GM12875 (cell line): ENCODE results near the gene PHF19.

Experiments used
- H3K4me3 ChIP-seq: one replicate; pipeline ENCODE4 v1.5.1; 2011; ENCODE audit warnings: low read depth, low read length, control low read depth
- TF ChIP-seq, protein P1 (sequence below): IDR thresholded peaks from 2 replicates; pipeline ENCODE4 v1.5.1; 2011; ENCODE audit warnings: low read depth, mild to moderate bottlenecking, control low read depth, inconsistent platforms, low read length, moderate library complexity, borderline replicate concordance; ENCODE audit not compliant: insufficient read depth

Gene PHF19

DNA sequence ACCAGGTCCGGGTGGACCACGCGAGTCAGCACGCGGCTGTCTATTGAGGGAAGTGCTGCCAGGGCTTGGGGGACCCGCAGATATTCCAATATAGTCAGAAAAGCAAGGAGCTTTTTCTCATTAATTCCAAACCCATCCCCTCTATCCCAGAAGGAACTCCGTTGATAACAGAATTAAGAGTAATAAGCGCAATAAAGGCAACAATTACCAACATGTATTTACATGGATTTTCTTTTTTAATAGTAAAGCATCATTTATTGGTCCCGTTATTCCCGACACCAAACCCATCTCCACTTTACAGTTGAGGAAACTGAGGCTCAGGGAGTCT, 7.7 kb downstream of the PHF19 start:
- H3K4me3 ChIP-seq, result peak overlapping the region; percentile 47
- TF ChIP-seq, protein P1, sequence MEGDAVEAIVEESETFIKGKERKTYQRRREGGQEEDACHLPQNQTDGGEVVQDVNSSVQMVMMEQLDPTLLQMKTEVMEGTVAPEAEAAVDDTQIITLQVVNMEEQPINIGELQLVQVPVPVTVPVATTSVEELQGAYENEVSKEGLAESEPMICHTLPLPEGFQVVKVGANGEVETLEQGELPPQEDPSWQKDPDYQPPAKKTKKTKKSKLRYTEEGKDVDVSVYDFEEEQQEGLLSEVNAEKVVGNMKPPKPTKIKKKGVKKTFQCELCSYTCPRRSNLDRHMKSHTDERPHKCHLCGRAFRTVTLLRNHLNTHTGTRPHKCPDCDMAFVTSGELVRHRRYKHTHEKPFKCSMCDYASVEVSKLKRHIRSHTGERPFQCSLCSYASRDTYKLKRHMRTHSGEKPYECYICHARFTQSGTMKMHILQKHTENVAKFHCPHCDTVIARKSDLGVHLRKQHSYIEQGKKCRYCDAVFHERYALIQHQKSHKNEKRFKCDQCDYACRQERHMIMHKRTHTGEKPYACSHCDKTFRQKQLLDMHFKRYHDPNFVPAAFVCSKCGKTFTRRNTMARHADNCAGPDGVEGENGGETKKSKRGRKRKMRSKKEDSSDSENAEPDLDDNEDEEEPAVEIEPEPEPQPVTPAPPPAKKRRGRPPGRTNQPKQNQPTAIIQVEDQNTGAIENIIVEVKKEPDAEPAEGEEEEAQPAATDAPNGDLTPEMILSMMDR, result no peak

DNA sequence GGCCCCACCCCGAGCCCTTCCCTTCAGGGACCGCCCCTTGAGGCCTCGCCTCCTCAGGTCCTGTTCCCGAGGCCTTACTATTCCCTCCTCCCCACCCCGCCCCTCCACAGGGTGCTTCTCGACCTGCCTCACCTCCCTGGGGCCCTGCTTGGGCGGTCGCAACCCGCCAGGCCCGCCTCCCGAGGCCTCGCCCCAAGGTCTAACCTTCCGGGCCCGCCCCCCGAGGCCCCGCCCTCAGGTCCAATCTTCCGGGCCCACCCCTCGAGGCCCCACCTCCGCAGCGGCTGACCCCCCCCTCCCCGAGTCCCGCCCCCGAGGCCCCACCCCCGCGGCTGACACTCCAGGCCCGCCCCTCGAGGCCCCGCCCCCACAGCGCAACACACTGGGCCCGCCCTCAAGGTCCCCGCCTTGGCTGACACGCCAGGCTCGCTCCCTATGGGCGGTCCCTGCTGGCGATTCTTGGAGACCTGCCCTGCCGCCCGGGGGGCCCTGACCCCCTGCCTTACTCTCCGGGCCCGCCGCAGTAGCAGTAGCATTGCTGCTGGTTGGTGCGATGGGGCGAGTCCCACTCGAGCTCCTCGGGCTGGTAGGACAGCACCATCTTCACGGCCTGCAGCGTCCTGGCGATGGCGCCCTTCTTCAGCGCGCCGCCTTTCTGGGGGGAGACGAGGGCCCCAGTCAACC, 8.2 kb downstream of the PHF19 start:
- peak overlapping the region; percentile 47 for H3K4me3 ChIP-seq
- TF ChIP-seq, protein P1, result peak; percentile 71

DNA sequence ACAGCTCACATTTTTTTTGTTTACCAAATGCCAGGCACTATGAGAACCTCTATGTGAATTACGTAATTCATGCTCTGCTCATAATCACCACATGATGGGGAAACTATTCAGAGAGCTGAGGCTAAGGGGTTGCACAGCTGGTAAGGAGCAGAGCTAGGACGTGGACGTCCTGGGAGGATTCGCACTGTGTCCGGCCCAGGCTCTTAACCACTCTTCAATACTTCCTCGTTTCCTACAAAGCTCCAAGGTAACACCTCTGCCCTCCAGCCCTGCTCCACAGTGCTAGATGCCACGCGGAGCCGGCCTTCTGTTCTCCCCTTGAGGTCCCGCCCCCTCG, 8.7 kb downstream of the PHF19 start:
- H3K4me3 ChIP-seq, result peak overlapping the region; percentile 41

DNA sequence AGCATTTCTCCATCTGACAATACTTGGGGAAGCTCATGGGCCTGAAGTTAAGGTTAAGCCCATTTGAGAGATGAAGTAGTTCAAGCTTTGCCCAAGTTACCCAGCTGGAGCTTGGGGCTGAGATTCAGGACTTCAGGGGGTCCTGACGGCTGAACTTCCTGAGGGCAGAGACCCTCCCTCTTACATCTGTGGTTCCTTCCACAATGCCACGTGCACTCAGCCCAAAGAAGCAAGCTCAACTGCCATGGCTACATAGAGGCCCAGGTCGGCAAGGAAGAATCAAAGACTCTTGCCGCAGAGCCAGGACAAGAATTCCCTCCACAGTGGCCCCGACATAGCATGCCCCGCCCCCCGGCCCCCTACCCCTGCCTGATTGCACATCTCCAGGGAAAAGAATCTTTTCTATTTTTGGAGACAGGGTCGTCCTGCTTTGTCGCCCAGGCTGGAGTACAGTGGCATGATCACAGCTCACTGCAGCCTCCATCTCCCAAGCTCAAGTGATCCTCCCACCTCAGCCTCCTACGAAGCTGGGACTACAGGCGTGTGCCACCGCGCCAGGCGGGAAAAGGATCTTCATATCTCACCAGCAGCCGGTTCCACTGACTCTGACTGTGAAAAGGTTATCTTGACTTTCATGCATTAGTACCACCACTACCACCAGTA, 9.2 kb downstream of the PHF19 start:
- TF ChIP-seq, protein P1, result no peak

More for the DNA sequence above, 8.7 kb downstream of the PHF19 start:
- TF ChIP-seq, protein P1, result no peak

DNA sequence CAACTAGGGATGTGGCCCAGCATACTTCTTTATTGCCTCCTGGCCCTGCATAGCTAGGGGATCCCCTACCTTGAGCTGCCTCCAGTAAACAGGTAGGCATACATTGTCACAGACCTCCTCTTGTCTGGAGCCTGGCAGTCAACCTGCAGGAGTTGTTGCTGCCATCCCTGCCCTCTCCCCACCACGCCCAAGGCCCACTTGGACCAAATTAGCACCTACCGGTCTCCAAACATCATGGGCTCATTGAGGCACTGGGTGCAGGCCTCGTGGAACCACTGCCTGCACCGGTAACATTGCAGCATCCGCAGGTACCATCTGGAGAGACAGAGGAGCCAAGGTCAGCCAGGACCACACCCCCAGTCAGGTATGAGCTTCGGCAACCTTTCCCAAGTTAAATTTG, 10.3 kb downstream of the PHF19 start:
- H3K4me3 ChIP-seq, result no peak overlapping the region
- TF ChIP-seq, protein P1, result no peak

More for the DNA sequence above, 9.2 kb downstream of the PHF19 start:
- no peak overlapping the region for H3K4me3 ChIP-seq

DNA sequence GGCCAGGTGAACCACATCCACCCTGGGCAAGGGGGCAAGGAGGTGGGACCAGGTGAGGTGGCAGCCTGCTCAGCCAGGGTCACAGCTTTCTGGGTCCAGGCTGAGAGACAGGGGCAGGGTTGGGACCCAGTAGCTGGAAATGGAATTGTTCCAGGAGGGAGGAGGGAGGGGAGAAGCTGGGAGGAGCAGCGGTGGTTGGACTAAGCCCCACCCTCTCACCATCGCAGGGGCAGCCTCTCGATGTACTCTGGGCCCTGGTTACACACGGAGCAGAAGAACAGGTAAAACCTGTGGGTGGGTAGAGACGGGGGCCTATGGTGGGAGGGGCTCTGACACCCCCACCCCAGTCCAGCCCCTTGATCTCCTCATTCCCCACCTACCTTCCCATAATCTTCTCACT, 11.2 kb downstream of the PHF19 start:
- no peak overlapping the region for H3K4me3 ChIP-seq
- TF ChIP-seq, protein P1, result no peak

DNA sequence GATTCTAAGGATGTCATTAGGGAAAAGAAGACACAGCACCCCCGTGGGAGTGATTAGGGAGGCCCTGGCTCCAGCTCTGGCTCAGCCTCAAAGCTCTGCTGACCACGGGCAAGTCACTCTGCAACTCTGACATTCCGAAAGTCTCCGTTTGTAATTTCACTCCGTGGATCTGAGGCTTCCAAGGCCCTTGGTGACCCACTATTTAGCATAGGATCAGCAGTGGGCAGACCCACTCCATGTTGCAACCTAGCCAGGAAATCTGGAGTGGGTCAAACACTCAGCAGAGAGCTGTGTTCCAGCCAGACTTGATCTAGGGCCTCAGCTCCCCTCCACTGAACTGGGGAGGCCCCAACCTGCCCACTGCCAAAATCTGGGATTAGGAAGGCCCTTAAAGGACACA, 11.8 kb downstream of the PHF19 start:
- H3K4me3 ChIP-seq, result no peak overlapping the region
- TF ChIP-seq, protein P1, result no peak
